IPS-NIHi7 (cell line): ENCODE data around the gene RSPO4.
"Not testable (repeated sequence)": the region's sequence is repeated elsewhere in the genome, so short reads cannot be mapped to it uniquely, and the experiment has no call there.

Experiments used
- DNase-seq: peaks from one replicate; pipeline ENCODE4 v3.0.0; 2012; ENCODE audit warnings: mixed read lengths; ENCODE audit errors: extremely low spot score

RSPO4 gene

DNA sequence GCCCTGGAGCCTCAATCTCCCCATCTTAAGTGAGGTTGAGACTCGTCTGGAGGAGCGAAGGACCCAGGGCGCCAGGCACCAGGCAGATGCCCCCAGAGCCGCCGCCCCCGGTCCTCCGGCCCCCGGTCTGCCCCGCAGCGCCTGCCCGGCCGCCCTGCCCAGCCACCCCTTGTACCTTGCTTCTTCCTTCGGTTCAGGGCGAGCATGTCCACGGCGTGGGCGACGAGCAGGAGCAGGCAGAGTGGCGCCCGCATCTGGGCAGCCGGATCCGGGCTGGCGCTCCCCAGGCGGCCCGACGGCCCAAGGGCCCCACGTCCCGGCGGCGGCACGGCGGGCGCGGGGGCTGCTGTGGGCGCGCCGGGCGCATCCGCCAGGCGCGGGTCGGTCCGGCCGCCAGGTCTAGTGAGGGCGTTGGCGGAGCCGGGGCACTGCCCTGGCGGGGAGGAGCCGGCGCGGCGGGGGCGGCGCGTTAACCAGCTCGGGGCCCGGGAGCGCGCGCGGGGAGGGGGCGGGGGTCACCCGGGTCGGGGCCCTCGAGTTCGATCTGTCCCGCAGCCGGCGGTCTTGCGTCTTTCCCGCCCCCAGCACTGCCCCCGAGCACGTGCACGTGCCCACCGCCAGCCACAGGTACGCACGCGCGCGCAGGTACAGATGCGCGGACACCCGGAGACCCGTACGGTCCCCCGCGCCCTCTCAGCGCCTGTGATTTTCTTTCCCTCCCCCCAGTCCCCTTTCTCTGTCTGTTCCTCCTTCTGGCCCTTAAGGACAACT lies at the start of gene RSPO4:
TSS of gene RSPO4 (minus strand) at position 401 of the 771 bp plus-strand sequence. CDS start at position 254, 147 bp downstream.
- DNase-seq = peak; percentile 73

DNA sequence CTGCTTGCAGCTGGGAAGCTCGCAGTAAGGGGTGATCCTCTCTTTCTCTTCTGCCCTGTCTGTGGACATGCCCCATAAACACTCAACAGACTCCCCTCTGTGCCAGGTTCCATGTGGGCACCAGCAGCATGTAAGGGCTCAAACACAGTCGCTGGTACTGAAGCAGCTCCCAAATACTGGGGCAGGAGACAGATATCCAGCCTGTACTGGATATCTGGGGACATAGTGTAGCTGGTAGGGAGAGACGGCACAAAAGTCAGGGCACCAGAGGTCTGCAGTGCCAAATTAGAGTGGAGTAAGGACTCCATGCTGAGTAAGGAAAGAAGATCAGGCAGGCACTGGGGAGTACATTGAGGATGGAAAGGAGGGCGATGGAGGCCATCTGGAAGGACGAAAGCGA lies 48.3 kb upstream of the RSPO4 start:
- DNase-seq = no peak

DNA sequence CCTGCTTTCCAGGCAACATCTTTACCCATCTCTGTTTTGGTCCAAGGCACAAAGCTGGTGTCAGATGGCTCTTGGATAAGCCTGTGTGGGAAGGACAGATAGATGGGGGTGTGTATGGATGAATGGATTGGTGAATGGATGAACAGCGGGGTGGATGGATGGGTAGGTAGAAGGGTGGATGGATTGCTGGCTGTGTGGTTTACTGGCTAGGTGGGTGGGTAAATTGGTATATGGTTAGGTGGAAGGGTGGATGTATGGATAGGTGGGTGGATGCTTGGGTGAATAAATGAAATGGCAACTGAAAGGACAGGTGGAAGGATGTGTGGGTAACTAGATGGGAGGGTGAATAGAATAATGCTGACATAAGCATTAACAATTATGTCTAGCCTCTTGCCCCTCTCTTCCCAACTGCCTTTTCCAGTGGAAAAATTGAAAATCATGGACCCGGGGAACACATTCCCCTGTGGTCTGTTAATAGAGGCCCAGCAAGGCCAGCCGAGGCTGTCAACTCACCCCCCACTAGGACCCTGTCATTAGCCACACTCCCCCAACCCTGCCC lies 43.8 kb upstream of the RSPO4 start:
- no peak for DNase-seq

DNA sequence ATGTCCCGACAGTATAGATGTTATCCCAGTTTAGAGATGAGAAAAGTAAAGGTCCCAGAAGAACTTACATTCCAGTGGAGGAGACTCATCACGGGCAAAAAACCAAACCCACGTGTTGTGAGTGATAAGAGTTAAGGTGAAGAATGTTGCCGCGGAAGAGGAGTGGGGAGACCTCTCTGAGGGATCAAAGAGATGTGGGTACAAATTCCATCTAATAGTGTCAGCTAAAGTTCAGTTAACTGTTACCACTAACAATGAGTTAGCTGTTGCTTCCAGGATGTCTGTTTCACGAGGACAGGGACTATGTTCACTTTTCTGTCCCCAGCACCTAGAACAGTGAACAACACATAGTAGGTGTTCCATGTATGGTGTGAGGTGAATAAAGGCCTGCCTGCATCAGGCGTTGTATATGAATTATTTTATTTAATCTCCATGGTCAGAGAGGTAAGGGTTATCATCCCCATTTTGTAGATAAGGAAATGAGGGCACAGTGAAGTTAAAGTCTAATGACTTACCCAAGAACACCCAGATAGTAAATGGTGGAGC lies 39.8 kb upstream of the RSPO4 start:
- no peak for DNase-seq

DNA sequence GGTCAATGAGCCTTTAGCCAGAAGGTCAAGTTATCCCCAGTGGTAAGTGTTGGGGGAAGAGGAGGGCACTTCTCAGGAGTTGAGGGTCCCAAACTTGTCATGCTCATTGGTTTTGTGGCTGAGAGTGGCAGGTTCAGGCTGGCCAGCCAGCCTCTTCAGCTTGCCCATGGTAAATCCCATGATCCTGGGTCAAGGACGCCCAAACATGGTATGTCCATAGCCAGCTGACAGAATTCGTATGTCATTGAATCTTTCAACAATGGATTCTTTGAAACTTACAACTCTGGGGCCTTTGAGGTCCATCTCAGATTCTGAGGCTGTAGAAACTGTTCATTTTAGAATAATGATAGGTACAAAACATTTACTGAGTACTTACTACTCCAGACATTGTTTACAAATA lies 36.1 kb upstream of the RSPO4 start:
- no peak for DNase-seq

DNA sequence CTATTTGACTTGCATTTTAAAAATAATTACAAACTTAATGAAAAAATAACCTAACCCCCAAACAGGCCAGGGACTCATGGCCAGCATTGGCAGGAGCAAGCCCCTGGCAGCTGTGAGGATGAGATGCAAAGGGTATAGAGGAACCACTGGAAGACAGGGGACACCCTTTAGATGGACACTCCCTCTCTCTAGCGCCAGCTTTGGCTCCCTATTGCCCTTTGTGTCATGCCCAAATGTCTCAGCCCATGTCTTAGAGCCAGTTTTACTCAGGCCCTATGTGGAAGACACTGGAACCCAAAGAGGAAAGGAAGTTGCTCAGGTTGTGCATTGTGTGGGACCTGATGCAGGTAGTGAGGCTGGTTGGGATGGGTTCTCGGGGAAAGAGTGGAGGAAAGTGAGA lies 34.9 kb upstream of the RSPO4 start:
- no peak for DNase-seq

DNA sequence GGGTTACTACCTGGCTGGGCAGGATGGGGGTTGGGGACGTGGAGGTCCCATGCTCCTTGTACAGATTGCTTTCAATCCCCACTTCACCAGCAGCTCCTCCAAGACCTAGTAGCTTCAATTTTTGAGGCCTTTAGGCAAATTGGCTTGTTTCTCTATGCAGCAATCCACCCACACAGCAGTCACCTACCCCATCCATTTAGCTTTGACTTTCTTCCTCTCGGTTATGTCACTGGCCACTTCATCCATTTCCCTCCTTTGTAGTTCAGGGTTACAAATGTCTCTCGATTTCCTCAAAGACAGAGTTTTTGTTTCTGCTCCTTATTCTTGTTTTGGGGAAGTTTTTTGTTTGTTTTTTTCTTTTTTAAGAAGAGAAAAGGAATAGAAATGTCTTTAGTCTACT lies 33.4 kb upstream of the RSPO4 start:
- no peak for DNase-seq

DNA sequence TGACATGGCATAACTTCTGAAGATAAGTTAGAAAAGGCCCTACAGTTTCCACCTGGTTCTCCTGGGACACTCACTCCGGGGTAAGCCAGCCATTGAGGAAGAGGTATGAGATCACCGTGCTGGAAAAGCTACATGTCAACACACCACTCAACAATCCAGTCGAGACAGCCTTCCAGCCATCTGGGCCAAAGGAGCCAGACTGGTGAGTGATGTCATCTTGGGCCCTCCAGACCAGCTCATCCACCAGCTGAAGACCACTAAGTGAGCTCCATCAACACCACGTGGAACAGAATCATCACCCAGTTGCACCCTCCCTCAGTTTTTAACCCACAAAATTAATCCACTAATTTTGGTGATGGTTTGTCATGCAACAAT lies 32.3 kb upstream of the RSPO4 start:
- DNase-seq = no peak

DNA sequence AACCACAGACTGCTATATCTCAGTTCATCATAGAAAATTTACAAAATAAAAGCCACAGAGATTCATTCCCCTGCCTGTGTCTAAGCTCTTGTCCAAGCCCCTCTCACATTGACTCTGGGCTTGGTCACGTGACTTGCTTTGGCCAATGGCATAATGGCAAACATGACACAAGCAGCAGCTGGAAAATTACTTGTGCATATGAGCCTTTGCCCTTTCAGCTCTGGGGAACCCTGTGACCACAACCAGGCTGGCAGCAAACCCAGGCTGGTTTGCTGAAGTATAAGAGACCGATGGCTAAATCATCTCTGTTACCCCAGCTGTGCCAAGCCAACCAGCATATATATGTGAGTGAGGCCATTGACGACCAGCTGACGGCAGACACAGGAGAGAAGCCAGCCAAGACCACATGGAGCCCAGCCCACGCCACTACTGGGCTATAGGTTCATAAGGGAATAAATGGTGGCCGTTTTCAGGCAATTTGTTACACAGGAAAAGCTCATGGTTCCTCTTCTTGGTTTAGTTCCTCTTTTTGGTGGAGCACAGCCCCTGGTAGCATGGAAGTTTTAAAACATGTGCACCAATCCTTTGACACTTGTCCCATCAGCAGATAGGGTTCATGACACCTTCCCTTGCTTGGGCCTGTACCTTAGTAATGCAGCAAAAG lies 31.8 kb upstream of the RSPO4 start:
- DNase-seq = no peak

DNA sequence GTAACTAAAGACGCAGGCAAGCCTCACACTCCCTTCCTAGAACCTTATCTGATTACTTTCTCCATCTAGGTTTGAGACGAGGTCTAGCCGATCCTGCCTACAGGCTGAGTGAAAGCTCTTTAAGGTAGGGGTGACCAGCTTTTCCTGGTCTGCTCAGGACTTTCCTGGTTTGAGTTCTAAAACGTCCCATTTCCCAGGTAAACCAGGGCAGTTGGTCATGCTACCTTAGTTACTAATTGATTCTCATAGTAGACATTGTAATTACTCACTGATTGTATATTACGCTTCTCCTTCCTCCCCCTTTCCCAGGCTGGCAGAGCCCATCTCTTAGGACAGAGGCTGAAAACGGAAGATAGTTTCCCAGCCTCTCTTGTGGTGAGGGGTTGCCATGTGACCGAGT lies 27.9 kb upstream of the RSPO4 start:
- no peak for DNase-seq

DNA sequence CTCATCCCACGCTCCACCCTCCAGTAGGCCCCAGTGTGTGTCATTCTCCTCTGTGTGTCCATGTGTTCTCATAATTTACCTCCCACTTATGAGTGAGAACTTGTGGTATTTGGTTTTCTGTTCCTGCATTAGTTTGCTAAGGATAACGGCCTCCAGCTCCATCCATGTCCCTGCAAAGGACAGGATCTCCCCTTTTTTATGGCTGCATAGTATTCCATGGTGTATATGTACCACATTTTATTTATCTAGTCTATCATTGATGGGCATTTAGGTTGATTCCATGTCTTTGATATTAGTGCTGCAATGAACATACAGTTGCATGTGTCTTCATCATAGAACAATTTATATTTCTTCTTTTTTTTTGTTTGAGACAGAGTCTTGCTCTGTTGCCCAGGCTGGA lies 24.1 kb upstream of the RSPO4 start:
- not testable (repeated sequence) for DNase-seq

DNA sequence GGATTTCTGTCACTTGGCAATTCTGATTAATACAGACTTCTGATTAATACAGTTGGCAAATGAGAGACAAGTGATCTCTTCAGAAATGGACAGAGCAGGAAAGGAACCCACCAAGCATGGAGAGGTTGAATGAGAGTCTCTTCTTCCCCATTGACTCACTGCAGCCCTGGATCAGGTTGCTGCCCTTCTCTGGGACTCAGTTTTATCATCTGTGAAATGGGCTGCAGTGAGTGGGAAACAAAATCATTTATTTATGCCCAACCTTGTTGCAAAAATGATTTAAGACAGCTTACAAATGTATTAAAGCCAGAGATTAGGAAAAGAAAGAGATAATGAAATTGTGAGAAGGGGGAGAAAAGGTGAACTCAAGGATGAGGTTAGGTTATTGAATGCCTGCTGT lies 20.8 kb upstream of the RSPO4 start:
- DNase-seq = no peak

DNA sequence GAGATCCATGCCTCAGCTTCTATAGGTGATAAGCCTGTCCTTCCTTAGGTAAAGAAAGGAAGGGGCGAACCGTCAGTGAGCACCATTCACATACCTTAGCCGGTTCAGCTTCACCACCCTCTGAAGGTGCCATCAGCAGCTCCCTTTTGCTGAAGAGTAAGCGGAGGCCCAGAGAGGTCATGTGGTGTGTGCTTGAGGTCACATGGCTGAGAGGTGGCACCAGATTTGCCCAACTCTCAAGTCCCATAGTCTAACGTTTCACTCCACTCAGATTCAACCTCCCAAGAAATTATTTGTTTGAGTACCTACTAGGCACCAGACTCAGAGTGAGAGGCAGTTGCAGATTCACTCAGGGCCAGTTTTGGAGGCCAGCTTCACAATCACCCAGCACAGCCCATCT lies 18.5 kb upstream of the RSPO4 start:
- DNase-seq = no peak

DNA sequence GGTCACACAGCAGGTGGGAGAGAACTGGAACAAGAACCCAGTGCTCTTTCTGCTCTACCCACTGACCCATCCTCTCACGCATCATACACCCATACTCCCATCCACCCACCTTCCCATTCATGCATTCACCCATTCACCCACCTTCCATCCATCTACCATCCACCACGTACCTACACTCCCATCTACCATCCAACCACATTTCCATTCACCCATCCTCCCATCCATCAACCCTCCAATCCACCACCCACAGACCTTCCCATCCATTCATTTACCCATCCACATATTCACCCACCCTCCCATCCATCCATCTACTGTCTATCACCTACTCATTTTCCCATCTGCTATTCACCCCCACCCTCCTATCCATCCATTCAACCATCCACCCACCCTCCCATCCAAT lies 17.2 kb upstream of the RSPO4 start:
- no peak for DNase-seq

DNA sequence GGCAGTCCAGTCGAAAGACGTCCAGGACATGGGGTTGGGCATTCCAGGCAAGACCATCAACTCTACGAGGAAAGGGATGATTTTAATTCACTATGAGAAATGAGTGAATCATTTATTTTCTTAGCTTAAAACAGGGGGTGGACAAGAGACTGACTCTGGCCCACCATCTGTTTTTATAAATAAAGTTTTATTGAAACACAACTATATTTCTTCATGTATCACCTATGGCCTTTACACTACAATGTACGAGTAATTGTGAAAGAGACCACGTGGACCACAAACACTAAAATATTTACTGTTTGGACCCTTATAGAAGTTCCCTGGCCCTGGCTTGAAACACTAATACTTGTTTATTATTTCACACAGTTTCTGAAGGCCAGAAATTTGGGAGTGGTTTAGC lies 15.6 kb upstream of the RSPO4 start:
- no peak for DNase-seq

DNA sequence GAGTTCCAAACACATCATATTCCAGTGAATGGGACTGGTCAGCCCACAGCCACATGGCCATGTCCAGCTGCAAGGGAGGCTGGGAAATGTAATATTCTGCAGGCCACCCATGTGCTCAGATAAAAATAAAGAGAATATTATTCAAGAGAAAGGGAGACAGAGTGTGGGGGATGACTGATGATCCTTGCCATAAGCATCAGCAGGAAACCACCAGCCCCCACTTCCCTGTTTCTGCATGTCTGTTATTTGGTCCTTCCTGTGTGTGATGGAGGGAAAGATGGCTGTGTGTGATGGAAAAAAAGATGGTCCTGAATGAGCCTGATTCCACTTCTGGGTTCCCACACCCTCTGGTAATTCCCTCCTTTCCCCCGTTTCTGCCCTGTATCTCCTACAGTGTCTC lies 13.1 kb upstream of the RSPO4 start:
- no peak for DNase-seq

DNA sequence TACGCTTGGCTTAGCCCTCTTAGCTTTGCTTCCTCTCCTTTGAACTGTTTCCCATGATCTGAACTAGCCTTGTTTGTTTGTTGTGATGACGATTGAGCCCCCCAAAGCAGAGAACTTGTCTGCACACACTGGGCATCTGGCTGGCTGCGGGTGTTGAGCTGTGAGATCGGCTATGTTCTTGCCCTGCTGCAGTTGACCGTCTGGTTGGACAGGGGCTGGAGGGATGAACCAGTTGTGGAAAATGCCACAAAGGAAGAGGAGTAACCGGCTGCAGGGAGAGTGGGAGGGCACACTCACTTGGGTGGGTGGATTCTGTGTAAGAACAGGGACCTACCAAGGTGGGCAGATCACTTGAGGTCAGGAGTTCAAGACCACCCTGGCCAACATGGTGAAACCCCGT lies 12.4 kb upstream of the RSPO4 start:
- DNase-seq = no peak

DNA sequence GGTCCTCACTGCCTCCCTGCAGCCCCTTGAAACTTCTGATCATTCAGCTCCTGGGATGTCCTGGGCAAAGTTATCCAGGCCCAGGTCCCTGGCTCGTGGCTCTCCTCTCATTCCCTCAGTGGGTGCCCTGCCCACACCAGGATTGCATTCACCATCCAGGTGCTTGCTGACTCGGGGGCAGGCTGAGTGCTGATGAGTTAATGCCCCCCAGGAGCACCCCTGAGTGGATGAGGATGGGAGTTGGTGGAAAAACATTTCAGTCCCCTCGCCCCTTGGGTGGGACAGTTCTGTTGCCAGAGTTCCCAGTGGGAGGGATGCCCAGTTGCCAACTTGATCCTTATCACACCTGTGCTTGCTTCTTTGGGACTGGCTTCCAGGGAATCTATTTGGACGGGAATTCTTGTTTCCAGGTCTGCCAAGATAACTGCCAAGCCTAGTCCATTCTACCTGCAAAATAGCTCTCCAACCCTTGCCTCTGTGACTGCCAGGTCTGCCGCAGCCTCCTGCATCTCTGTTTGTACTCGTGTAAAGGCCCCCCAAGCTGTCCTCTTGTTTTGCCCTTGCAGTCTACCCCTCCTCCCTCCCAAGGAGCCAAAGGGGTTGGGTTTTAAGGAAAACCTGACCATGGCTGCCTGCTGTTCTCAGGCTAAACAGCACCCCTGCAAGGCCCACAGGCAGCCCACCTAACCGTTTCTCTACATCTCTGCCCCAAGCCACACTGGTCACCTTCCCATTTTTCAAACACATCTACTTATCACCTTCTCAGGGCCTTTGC lies 11.6 kb upstream of the RSPO4 start:
- no peak for DNase-seq

DNA sequence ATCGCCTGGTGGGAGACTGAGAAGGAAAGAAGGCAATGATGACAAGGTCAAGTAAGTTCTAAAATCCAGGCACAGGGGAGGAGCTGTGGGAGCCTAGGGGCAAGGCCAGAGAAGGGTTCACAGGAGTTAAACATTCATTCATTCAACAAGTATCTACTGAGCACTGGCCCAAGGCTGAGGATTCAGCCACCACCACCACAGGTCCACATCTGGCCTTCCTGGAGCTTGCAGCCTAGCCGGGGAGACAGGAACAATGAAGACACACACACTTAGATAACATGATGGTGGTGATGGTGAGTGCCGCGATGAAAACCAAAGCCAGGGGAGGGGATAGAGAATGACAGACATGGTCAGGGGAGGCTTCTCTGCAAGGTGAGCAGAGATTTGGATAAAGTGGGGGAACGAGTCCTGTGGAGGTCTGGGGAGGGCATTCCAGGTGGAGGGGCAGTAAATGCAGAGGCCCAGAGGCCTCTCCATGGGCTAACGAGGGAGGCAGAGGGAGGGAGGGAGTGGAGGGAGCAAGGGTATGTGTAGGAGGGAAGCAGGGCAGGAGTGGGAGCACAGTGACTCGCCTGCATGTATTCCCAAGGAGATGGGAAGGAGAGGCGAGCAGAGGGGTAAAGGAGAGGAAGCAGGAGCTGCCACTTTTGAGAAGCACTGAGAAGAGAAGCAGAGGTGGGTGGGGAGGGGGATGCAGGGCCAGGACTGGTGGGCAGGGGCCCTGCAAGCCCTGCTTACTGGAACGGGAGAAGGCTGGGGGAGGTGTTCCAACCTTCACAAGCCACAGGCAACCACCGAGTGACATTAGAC lies 10.5 kb upstream of the RSPO4 start:
- no peak for DNase-seq

DNA sequence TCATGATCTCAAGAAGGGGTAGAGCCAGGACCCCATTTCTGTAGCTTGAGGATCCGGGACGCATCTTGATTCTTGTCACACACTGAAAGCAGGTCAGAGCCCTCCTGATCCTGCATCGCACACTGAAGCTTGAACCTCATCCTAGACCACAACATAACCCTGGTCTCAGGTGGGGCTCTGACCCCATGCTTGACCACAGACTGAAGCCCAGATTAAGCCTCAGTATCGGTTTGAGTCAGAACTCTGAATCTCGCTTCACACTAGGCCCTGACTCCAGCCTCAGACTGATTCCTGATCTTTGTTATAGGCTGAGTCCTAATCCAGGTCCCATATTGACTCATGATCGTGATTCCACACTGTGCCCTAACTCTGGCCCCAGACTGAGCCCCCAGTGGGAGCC lies 8.5 kb upstream of the RSPO4 start:
- DNase-seq = no peak

DNA sequence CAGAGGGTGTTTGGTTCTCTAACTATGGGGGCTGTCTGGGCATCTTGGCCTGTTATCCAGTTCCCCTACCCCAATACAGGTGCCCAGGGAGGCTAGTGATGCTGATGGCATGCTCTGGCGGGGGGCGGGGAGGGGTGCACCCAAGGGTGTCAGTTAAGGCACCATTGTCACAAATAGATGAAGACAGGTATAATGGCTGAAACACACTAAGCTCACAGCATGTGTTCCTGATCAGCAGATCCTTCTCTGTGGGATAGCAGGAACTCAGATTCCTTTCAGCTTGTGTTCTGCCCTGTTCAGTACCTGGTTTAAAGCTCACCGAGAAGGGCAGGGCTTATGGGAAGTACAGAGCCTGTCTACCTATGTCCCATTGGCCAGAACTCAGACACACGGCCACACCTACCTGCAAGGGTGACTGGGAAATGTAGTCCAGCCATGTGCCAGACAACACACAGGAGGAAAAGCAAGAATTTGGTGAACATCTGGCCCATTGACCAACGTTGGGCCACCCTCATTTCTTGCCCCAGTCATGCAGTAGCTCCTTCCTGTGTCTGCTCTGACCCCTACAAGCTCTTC lies 3.4 kb upstream of the RSPO4 start:
- peak; percentile 88 for DNase-seq
